HCT116 (cell line): Measurements from ENCODE around the gene FBP1. TPM values are rescaled to one million over a fixed set of nuclear protein-coding genes. Genes with fewer than 3 reads are reported as not detected.

Source experiments
- ATAC-seq: fragments of 200-7000 bp; cut with Tn5 transposase; 2 replicates; pipeline ENCODE4 v1.9.1; 2020; ENCODE audit warnings: mild to moderate bottlenecking, moderate library complexity
- BruUV-seq: library from RNA; stranded (reverse); fragments of 400-500 nt; replicated peaks from 2 replicates; lab custom pipeline; 2021; lab: Mats Ljungman, UMichigan
- CTCF ChIA-PET: fragments of 300-600 bp; sonication (Branson Sonifier 250); formaldehyde crosslinking; loops from one replicate; lab custom pipeline; 2021; ENCODE audit warnings: antibody characterized with exemption; lab: Charles Lee
- POLR2A ChIA-PET: fragments of 300-600, 350-600 bp; sonication (Branson Sonifier 250); formaldehyde crosslinking; loops from one replicate; lab custom pipeline; 2021; ENCODE audit warnings: antibody characterized with exemption; lab: Charles Lee
- RAD21 ChIA-PET, 2 experiments: fragments of 300-600 bp; sonication (Branson Sonifier 250); formaldehyde crosslinking; loops; one replicate each; lab custom pipeline; 2023; ENCODE audit warnings: low total read pairs in 2 of 2; ENCODE audit not compliant: uncharacterized antibody in 2 of 2, unreplicated experiment in 2 of 2, low non-redundant PET in 1 of 2; lab: Charles Lee
- DNase-seq: peaks from one replicate; pipeline ENCODE4 v3.0.0-alpha.2; 2010; ENCODE audit warnings: low read depth, low spot score
- H2AFZ ChIP-seq: fragments of 200-600 bp; shearing (Covaris generic), sonication (generic); 2 replicates; pipeline ENCODE4 v1.6.1; 2017; ENCODE audit warnings: low read depth, mixed run types, mixed read lengths, antibody characterized with exemption, low read length; ENCODE audit not compliant: poor library complexity, severe bottlenecking
- H3K27ac ChIP-seq: 2 replicates; pipeline ENCODE4 v1.5.1; 2012; ENCODE audit warnings: low read depth, low read length
- H3K27me3 ChIP-seq: fragments of 200-600 bp; sonication (generic); 2 replicates; pipeline ENCODE4 v1.6.1; 2016; ENCODE audit warnings: mixed run types, low read length, mixed read lengths; ENCODE audit not compliant: insufficient read depth
- H3K36me3 ChIP-seq, 2 experiments: fragments of 200-500 bp in 1 of 2; fragments of 200-600 bp in 1 of 2; sonication (Bioruptor generic) in 1 of 2; sonication (generic) in 1 of 2; 2 replicates each; pipeline versions ENCODE4 v1.5.1 to v1.6.1; 2014 to 2016; ENCODE audit warnings: low read length in 2 of 2, inconsistent platforms in 1 of 2, mixed read lengths in 1 of 2, mixed run types in 1 of 2; ENCODE audit not compliant: insufficient read depth in 2 of 2, control insufficient read depth in 1 of 2
- H3K4me1 ChIP-seq, 2 experiments: fragments of 200-600 bp in 1 of 2; sonication (generic) in 1 of 2; 2 replicates each; pipeline versions ENCODE4 v1.5.1 to v1.6.1; 2012 to 2017; ENCODE audit warnings: low read length in 2 of 2, inconsistent platforms in 1 of 2, mild to moderate bottlenecking in 1 of 2, mixed read lengths in 1 of 2, mixed run types in 1 of 2, moderate library complexity in 1 of 2; ENCODE audit not compliant: insufficient read depth in 2 of 2, control insufficient read depth in 1 of 2
- H3K4me2 ChIP-seq: fragments of 200-600 bp; sonication (generic); 2 replicates; pipeline ENCODE4 v1.6.1; 2017; ENCODE audit warnings: mixed run types, low read length, mixed read lengths
- H3K4me3 ChIP-seq, 2 experiments: fragments of 200-600 bp in 1 of 2; sonication (generic) in 1 of 2; replicated peaks in 1 of 2; 2 replicates each; pipeline ENCODE4 v1.5.1; 2011 to 2016; ENCODE audit warnings: low read length in 2 of 2, control low read depth in 1 of 2, low read depth in 1 of 2, mild to moderate bottlenecking in 1 of 2, mixed read lengths in 1 of 2, mixed run types in 1 of 2
- H3K79me2 ChIP-seq: fragments of 200-600 bp; sonication (generic); 2 replicates; pipeline ENCODE4 v1.6.1; 2017; ENCODE audit warnings: mild to moderate bottlenecking, mixed run types, low read length, moderate library complexity, mixed read lengths; ENCODE audit not compliant: insufficient read depth
- H3K9ac ChIP-seq: fragments of 200-600 bp; sonication (generic); 2 replicates; pipeline ENCODE4 v1.6.1; 2016; ENCODE audit warnings: low read length, mixed read lengths
- H3K9me2 ChIP-seq: fragments of 200-600 bp; sonication (generic), shearing (Covaris generic); 2 replicates; pipeline ENCODE4 v1.6.1; 2017; ENCODE audit warnings: mixed run types, mild to moderate bottlenecking, moderate library complexity; ENCODE audit not compliant: insufficient read depth
- H3K9me3 ChIP-seq, 2 experiments: fragments of 200-500 bp in 1 of 2; fragments of 200-600 bp in 1 of 2; sonication (Bioruptor generic) in 1 of 2; sonication (generic) in 1 of 2; 2 replicates each; pipeline ENCODE4 v1.6.1; 2014 to 2017; ENCODE audit warnings: low read length in 2 of 2, mixed read lengths in 2 of 2, inconsistent platforms in 1 of 2, low read depth in 1 of 2, mild to moderate bottlenecking in 1 of 2, mixed run types in 1 of 2, moderate library complexity in 1 of 2; ENCODE audit not compliant: control insufficient read depth in 1 of 2, insufficient read depth in 1 of 2
- H4K20me1 ChIP-seq: fragments of 200-600 bp; sonication (generic), shearing (Covaris generic); 2 replicates; pipeline ENCODE4 v1.6.1; 2017; ENCODE audit warnings: mixed run types, mild to moderate bottlenecking, moderate library complexity; ENCODE audit not compliant: insufficient read depth
- ATF3 ChIP-seq: IDR thresholded peaks from 2 replicates; pipeline ENCODE4 v1.6.1; 2012
- CBX3 ChIP-seq: IDR thresholded peaks from 2 replicates; pipeline ENCODE4 v1.6.1; 2012; ENCODE audit warnings: low read depth
- CEBPB ChIP-seq: IDR thresholded peaks from 2 replicates; pipeline ENCODE4 v1.6.1; 2012; ENCODE audit warnings: low read depth
- EGR1 ChIP-seq: IDR thresholded peaks from 2 replicates; pipeline ENCODE4 v1.6.1; 2012; ENCODE audit warnings: low read depth
- ELF1 ChIP-seq: IDR thresholded peaks from 2 replicates; pipeline ENCODE4 v1.6.1; 2012; ENCODE audit warnings: low read depth, borderline replicate concordance
- EZH2phosphoT487 ChIP-seq: fragments of 200-600 bp; IDR thresholded peaks from 2 replicates; pipeline ENCODE4 v1.6.1; 2018; ENCODE audit warnings: antibody characterized with exemption, borderline replicate concordance
- POLR2AphosphoS5 ChIP-seq: IDR thresholded peaks from 2 replicates; pipeline ENCODE4 v1.6.1; 2011; ENCODE audit warnings: mild to moderate bottlenecking, low read depth, low read length, moderate library complexity
- SP1 ChIP-seq: IDR thresholded peaks from 2 replicates; pipeline ENCODE4 v1.6.1; 2012; ENCODE audit warnings: low read depth
- SRF ChIP-seq: IDR thresholded peaks from 2 replicates; pipeline ENCODE4 v1.6.1; 2012; ENCODE audit warnings: low read depth
- YY1 ChIP-seq: IDR thresholded peaks from 2 replicates; pipeline ENCODE4 v1.6.1; 2011; ENCODE audit warnings: low read length, low read depth, moderate library complexity, mild to moderate bottlenecking; ENCODE audit not compliant: insufficient replicate concordance; ENCODE audit errors: extremely low read depth
- ZFX ChIP-seq: fragments of 450-650 bp; IDR thresholded peaks from 2 replicates; pipeline ENCODE4 v1.6.1; 2017
- intact Hi-C: fragments of 100-400 bp; cut with micrococcal nuclease; formaldehyde crosslinking; loops from 2 replicates; pipeline ENCODE4 v1.10.0; 2022
- total RNA-seq: library from RNA; stranded (reverse); gene quantifications from one replicate; pipeline ENCODE4 v1.2.1, GENCODE V29; 2021; ENCODE audit not compliant: unreplicated experiment
- TF ChIP-seq, protein P1 (sequence below): IDR thresholded peaks from 2 replicates; pipeline ENCODE4 v1.6.1; 2011; ENCODE audit warnings: mild to moderate bottlenecking, low read length, moderate library complexity; ENCODE audit not compliant: insufficient replicate concordance; ENCODE audit errors: extremely low read depth
- TF ChIP-seq, protein P2 (sequence below): IDR thresholded peaks from 2 replicates; pipeline ENCODE4 v1.6.1; 2012
- TF ChIP-seq, protein P3 (sequence below), 3 experiments: fragments of 200-600 bp in 1 of 3; sonication (generic) in 1 of 3; IDR thresholded peaks in 2 of 3; conservative IDR thresholded peaks in 1 of 3; 2 replicates each; pipeline ENCODE4 v1.5.1; 2012 to 2017; ENCODE audit warnings: low read depth in 2 of 3, low read length in 2 of 3, antibody characterized with exemption in 1 of 3, borderline replicate concordance in 1 of 3, control low read depth in 1 of 3, mild to moderate bottlenecking in 1 of 3, mixed read lengths in 1 of 3, mixed run types in 1 of 3, moderate library complexity in 1 of 3; ENCODE audit not compliant: insufficient read depth in 1 of 3

Gene FBP1
- total RNA-seq, 1 experiment from 2014 or later = 0.42 TPM

DNA sequence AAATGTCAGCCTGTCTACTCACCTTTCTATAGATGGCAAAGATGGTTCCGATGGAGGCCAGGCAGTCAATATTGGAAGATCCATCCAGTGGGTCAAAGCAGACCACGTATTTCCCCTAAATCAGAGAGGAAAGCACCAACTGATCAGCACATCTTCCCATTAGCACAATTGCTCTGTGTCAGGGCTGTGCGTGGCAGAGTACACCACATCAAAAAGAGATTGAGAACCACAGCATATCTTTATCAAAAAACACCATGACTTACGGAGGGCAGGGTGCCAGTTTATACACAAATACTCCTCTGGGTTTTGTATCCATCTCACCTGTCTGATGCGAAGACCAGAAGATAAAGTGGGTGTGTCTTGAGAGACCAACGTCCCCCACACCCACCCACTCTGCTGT, 54.8 kb downstream of the FBP1 start:
- Histone ChIP-seq H3K9ac (no peak overlapping the region), H2AFZ (no peak overlapping the region), H3K27me3 (no peaks in the 10 kb centered on the region), H3K4me2 (no peak overlapping the region), H3K79me2 (no peaks in the 10 kb centered on the region), H3K9me3 (no peaks in the 10 kb centered on the region), H3K4me1 (no peaks in the 10 kb centered on the region), H3K4me3 (no peak overlapping the region), H3K27ac (no peak overlapping the region), H4K20me1 (no peaks in the 10 kb centered on the region), H3K9me2 (no peaks in the 10 kb centered on the region), H3K36me3 (no peaks in the 10 kb centered on the region)
- intact Hi-C loops = no loop called here
- BruUV-seq = no TSS peak
- ATAC-seq = no peak
- DNase-seq = no peak
- RAD21 ChIA-PET = no interaction called here
- CTCF ChIA-PET = no interaction called here
- POLR2A ChIA-PET = no interaction called here
- no peak for TF ChIP-seq EZH2phosphoT487
- TF ChIP-seq YY1 = no peak
- TF ChIP-seq POLR2AphosphoS5 = no peak
- TF ChIP-seq, protein P1, sequence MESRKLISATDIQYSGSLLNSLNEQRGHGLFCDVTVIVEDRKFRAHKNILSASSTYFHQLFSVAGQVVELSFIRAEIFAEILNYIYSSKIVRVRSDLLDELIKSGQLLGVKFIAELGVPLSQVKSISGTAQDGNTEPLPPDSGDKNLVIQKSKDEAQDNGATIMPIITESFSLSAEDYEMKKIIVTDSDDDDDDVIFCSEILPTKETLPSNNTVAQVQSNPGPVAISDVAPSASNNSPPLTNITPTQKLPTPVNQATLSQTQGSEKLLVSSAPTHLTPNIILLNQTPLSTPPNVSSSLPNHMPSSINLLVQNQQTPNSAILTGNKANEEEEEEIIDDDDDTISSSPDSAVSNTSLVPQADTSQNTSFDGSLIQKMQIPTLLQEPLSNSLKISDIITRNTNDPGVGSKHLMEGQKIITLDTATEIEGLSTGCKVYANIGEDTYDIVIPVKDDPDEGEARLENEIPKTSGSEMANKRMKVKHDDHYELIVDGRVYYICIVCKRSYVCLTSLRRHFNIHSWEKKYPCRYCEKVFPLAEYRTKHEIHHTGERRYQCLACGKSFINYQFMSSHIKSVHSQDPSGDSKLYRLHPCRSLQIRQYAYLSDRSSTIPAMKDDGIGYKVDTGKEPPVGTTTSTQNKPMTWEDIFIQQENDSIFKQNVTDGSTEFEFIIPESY = no peak
- TF ChIP-seq EGR1 = no peak
- no peak for TF ChIP-seq CBX3
- TF ChIP-seq SRF = no peak
- TF ChIP-seq ATF3 = no peak
- no peak for TF ChIP-seq ELF1
- TF ChIP-seq CEBPB = no peak
- TF ChIP-seq ZFX = no peak
- TF ChIP-seq SP1 = no peak
- TF ChIP-seq, protein P2, sequence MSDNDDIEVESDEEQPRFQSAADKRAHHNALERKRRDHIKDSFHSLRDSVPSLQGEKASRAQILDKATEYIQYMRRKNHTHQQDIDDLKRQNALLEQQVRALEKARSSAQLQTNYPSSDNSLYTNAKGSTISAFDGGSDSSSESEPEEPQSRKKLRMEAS = no peak
- TF ChIP-seq, protein P3, sequence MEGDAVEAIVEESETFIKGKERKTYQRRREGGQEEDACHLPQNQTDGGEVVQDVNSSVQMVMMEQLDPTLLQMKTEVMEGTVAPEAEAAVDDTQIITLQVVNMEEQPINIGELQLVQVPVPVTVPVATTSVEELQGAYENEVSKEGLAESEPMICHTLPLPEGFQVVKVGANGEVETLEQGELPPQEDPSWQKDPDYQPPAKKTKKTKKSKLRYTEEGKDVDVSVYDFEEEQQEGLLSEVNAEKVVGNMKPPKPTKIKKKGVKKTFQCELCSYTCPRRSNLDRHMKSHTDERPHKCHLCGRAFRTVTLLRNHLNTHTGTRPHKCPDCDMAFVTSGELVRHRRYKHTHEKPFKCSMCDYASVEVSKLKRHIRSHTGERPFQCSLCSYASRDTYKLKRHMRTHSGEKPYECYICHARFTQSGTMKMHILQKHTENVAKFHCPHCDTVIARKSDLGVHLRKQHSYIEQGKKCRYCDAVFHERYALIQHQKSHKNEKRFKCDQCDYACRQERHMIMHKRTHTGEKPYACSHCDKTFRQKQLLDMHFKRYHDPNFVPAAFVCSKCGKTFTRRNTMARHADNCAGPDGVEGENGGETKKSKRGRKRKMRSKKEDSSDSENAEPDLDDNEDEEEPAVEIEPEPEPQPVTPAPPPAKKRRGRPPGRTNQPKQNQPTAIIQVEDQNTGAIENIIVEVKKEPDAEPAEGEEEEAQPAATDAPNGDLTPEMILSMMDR (IDR thresholded peaks at IDR 0.05 in 2 of 3, conservative IDR thresholded peaks at IDR 0.05 in 1 of 3; ENCODE audit: borderline replicate concordance in 1 of 3, insufficient read depth in 1 of 3, low read depth in 2 of 3, low read length in 2 of 3) = no peak
